Endothelial cell (in vitro differentiated cells): ENCODE results near the gene TMEM273. TPM values are rescaled to one million over a fixed set of nuclear protein-coding genes. Genes with fewer than 3 reads are reported as not detected.

ENCODE experiments used
- DNase-seq: peaks from one replicate; pipeline ENCODE4 v3.0.0; 2021; ENCODE audit warnings: low spot score
- H3K27ac Mint-ChIP-seq: one replicate; pipeline ENCODE4 v1.8.0; 2021; ENCODE audit warnings: mixed read lengths, inconsistent platforms; ENCODE audit not compliant: unreplicated experiment
- H3K27me3 Mint-ChIP-seq: one replicate; pipeline ENCODE4 v1.8.0; 2021; ENCODE audit warnings: mild to moderate bottlenecking, moderate library complexity, mixed read lengths, inconsistent platforms; ENCODE audit not compliant: unreplicated experiment
- H3K36me3 Mint-ChIP-seq: one replicate; pipeline ENCODE4 v1.8.0; 2021; ENCODE audit warnings: mild to moderate bottlenecking, low read depth, mixed read lengths, inconsistent platforms; ENCODE audit not compliant: unreplicated experiment
- H3K4me1 Mint-ChIP-seq: one replicate; pipeline ENCODE4 v1.8.0; 2021; ENCODE audit warnings: mild to moderate bottlenecking, mixed read lengths, inconsistent platforms; ENCODE audit not compliant: unreplicated experiment
- H3K4me3 Mint-ChIP-seq: one replicate; pipeline ENCODE4 v1.8.0; 2021; ENCODE audit warnings: mild to moderate bottlenecking, mixed read lengths, inconsistent platforms; ENCODE audit not compliant: unreplicated experiment
- H3K9me3 Mint-ChIP-seq: one replicate; pipeline ENCODE4 v1.8.0; 2021; ENCODE audit warnings: mixed read lengths, inconsistent platforms; ENCODE audit not compliant: unreplicated experiment
- CTCF ChIP-seq: fragments of 200-600 bp; sonication (generic); IDR thresholded peaks from one replicate; pipeline ENCODE4 v1.5.0; 2021; ENCODE audit warnings: antibody characterized with exemption; ENCODE audit not compliant: unreplicated experiment
- total RNA-seq: library from RNA; stranded (reverse); fragmentation: NEBNext Ultra II Directional; extraction: Animal tissue kit (Norgen Biotek cat#: 25700); gene quantifications from one replicate; pipeline ENCODE4 v1.2.1, GENCODE V29; 2021; ENCODE audit not compliant: unreplicated experiment

Gene TMEM273
- total RNA-seq, 1 donor from 2014 or later, result 1.6 TPM

GRCh38 chr10:49163741-49164140, 24.4 kb downstream of the TMEM273 start:
- DNase-seq, result no peak
- no peak overlapping the region for H3K4me3 Mint-ChIP-seq
- no peaks in the 10 kb centered on the region for H3K36me3 Mint-ChIP-seq
- H3K9me3 Mint-ChIP-seq, result no peaks in the 10 kb centered on the region
- peaks cover 4% of the 10 kb centered on the region for H3K4me1 Mint-ChIP-seq
- H3K27me3 Mint-ChIP-seq, result peaks cover 3% of the 10 kb centered on the region
- no peak for TF ChIP-seq CTCF
- H3K27ac Mint-ChIP-seq, result no peak overlapping the region

- H3K36me3 Mint-ChIP-seq, result no peaks in the 10 kb centered on the region
Measured at GRCh38 chr10:49162761-49163310, 25.4 kb downstream of the TMEM273 start.

GRCh38 chr10:49162063-49162462, 26.1 kb downstream of the TMEM273 start:
- no peak for TF ChIP-seq CTCF
- Mint-ChIP-seq H3K27ac (no peak overlapping the region), H3K4me1 (peaks cover 6% of the 10 kb centered on the region), H3K4me3 (no peak overlapping the region), H3K27me3 (no peaks in the 10 kb centered on the region), H3K36me3 (no peaks in the 10 kb centered on the region), H3K9me3 (no peaks in the 10 kb centered on the region)
- no peak for DNase-seq

More at GRCh38 chr10:49162761-49163310, 25.4 kb downstream of the TMEM273 start:
- no peaks in the 10 kb centered on the region for H3K9me3 Mint-ChIP-seq
- peaks cover 6% of the 10 kb centered on the region for H3K4me1 Mint-ChIP-seq
- no peak overlapping the region for H3K4me3 Mint-ChIP-seq
- no peak for DNase-seq
- H3K27ac Mint-ChIP-seq, result no peak overlapping the region
- no peak for TF ChIP-seq CTCF
- peaks cover 2% of the 10 kb centered on the region for H3K27me3 Mint-ChIP-seq

GRCh38 chr10:49161411-49161997, 26.7 kb downstream of the TMEM273 start:
- H3K4me1 Mint-ChIP-seq, result peaks cover 5% of the 10 kb centered on the region
- H3K27me3 Mint-ChIP-seq, result no peaks in the 10 kb centered on the region
- no peak for TF ChIP-seq CTCF
- no peak overlapping the region for H3K27ac Mint-ChIP-seq
- no peak for DNase-seq
- no peak overlapping the region for H3K4me3 Mint-ChIP-seq
- no peaks in the 10 kb centered on the region for H3K36me3 Mint-ChIP-seq
- H3K9me3 Mint-ChIP-seq, result no peaks in the 10 kb centered on the region

- Mint-ChIP-seq H3K27me3 (no peaks in the 10 kb centered on the region), H3K4me1 (peaks cover 2% of the 10 kb centered on the region), H3K9me3 (no peaks in the 10 kb centered on the region), H3K27ac (no peak overlapping the region), H3K36me3 (no peaks in the 10 kb centered on the region), H3K4me3 (no peak overlapping the region)
- DNase-seq, result no peak
- TF ChIP-seq CTCF, result no peak
Measured at GRCh38 chr10:49160814-49161213, 27.4 kb downstream of the TMEM273 start.
